HG02973 (cell line): Measurements from ENCODE around the gene SH2B3.
"Not testable (repeated sequence)": the region's sequence is repeated elsewhere in the genome, so short reads cannot be mapped to it uniquely, and the experiment has no call there.

ENCODE experiments used
- ATAC-seq: cut with Tn5 transposase; IDR thresholded peaks from one replicate; pipeline ENCODE4 v1.9.1; 2021; ENCODE audit warnings: moderate library complexity; ENCODE audit not compliant: unreplicated experiment

The SH2B3 gene

GRCh38 chr12:111405859-111406473 lies at the start of gene SH2B3:
SH2B3 (plus strand) TSS chr12:111405923; CDS start chr12:111418146, 12,223 bp downstream.
- peak; percentile 2 for ATAC-seq

- no peak for ATAC-seq
These were observed 46.4 kb upstream of the SH2B3 start for GRCh38 chr12:111359231-111359913.

GRCh38 chr12:111359914-111360276 lies 45.8 kb upstream of the SH2B3 start:
- no peak for ATAC-seq

GRCh38 chr12:111360325-111360930 lies 45.3 kb upstream of the SH2B3 start:
- ATAC-seq = no peak

- no peak for ATAC-seq
These were observed 44.5 kb upstream of the SH2B3 start for GRCh38 chr12:111361073-111361716.

GRCh38 chr12:111361717-111362576 lies 43.8 kb upstream of the SH2B3 start:
- no peak for ATAC-seq

DNA sequence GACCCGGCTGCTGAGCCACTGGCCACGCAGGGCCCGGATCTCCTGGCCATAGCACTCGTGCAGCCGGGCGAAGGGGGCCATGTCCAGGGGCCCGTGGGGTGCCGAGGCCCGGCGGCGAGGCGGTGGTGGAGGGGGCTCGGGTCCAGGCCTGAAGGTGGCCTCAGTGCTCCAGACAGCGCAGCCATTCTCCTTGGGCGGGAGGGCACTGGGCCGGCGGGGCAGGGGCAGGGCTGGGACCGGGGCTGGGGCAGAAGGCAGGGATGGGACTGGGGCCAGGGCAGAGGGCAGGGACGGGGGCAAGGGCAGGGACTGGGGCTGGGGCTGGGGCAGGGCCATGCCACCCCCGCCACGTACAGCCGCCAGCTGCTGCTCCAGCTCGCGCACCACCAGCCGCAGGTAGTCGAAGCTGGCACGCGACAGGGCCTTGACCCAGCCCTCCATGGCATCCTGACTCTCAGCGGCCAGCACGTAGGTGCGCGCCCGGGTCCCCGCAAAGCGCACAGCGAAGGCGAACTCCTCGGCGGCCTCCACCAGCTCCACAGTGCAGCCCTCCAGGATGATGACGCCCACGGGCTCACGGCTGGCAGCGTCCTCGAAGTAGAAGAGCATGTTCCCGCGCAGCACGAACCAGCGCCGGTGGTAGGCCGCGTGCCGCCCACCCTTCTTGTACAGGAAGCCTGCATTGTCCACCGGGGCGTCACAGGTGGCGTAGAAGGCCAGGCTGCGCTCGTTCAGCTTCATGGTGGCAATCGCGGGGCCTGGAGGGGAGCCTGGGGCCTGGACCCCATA lies 42.8 kb upstream of the SH2B3 start:
- ATAC-seq = no peak

GRCh38 chr12:111363578-111363977 lies 42.1 kb upstream of the SH2B3 start:
- no peak for ATAC-seq

DNA sequence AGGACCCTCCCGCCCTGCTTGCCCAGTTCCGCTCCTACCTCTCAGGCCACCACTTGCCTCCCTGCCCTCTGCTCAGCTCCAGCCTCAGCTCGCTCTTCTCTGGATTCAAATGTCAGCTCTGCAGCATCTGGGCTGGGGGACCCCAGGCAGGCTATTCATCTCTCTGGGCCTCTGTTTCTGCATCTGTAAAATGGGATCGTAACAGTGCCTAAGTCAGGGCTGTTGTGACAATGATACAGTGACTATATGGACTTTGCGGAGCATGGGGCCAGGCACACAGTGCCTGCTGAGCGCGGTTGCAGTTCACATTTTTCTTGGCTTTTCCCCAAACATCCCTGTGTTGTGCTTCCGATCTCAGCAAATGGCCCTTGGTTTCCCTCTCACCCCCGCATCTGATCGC lies 39.6 kb upstream of the SH2B3 start:
- ATAC-seq = no peak

- ATAC-seq = no peak
These were observed 39.1 kb upstream of the SH2B3 start for GRCh38 chr12:111366583-111366982.

DNA sequence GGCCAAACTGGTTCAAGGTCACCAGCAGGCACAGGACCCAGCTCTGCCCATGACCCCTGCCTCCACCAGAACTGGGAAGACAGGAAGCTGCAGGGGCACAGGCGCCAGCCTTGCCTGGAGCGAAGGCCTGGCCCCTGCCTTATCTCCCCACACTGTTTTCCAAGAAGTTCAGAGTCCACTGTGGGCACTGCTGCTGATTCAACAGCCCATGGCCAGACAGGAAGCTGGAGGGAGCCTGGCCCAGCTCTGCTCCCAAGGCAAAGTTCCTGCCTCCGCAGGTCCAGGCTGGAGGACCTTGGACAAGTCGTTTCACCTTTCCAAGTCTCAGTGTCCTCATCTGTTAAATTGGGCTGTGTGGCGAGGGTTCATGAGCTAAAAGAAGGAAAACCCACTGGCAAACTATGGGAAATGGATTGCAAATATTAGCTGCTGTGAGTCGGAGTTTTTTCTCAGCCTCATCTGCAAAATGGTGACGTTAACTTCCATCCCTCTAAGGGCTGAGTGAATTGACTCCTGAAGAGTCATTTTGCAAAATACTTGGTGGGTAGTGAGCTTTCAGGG lies 38.0 kb upstream of the SH2B3 start:
- no peak for ATAC-seq

GRCh38 chr12:111368291-111368787 lies 37.4 kb upstream of the SH2B3 start:
- ATAC-seq = no peak

DNA sequence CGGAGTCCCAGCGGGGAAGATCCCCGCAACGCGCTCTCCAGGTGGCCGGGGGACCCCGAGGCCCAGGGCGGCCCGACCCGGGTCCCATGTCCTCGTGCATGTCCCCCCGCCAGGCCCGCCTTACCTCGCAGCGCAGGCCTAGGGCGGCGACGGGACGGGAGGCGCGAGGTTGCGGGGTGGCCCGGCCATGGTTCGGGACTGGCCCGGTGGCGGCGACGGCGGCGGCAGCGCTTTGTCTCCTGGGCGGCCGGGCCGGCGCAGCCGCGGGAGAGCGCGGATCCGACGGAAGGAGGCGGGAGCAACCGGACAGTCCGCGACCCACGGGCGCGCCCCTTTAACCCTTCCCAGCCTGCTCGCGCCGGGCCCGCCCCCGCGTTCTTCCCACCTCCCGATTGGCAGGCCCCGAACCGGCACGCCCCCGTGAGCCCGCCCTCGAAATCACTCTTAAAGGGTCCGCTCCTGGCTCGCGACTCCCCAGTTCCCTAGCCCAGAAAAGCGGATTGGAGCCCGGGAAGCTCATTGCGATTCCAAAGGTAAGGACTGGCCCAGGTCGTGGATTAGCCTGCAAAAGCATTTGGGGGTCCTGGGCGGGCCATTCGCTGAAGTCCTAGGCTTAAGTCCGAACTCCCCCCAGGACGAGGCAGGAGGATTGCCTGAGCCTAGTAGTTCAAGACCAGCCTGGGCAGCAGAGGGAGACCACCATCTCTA lies 36.8 kb upstream of the SH2B3 start, which contains the start of gene PHETA1:
Gene PHETA1 (minus strand): TSS at position 308 of the 708 bp plus-strand sequence. CDS start 5,668 bp downstream, outside the sequence.
- peak; percentile 78 for ATAC-seq

DNA sequence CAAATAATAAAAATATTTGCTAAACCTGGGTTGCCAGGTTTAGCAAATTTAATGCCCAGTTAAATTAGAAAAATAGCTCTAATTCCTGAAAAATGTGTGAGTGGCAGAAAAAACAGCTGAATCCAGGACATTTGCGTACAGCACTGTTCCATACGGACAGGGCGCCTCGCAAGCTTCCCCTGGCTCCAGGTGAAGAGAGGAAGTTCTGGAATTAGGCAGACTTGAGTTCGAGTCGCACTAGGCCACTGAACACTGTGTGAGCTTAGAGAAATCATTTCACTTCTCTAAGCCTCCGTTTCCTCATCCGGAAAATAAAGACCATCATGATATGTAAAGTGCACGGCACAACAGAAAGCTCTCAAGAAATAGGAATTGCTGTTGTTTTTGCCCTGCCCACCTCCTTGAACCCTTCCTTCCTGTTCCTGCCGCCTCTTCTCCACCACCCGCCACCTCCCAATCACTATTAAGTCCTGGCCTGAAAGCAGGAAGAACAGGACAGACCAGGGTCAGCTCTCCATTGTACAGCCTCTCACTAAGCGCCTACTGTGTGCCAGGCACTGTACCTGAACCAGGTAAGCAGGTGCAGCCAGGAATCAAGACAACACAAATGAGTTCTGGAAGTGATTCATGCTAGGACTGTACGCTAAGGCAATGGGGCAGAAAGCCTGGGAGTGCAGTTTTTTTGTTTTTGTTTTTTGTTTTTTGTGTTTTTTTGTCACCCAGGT lies 36.1 kb upstream of the SH2B3 start:
- no peak for ATAC-seq

- not testable (repeated sequence) for ATAC-seq
These were observed 32.5 kb upstream of the SH2B3 start for GRCh38 chr12:111373231-111373630.

DNA sequence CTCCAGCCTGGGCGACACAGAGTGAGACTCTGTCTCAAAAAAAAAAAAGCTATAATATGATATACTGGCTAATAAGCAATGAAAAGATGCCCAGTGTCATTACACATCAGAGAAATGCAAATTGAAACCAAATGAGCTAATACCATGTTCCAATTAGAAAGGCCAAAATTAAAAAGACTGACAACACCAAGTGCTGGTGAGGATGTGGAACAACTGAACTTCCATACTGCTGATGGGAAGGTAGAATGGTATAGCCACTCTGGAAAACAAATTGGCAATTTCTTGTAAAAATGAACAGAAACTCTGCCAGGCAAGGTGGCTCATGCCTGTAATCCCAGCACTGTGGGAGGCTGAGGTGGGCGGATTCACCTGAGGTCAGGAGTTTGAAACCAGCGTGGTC lies 28.3 kb upstream of the SH2B3 start:
- ATAC-seq = no peak

DNA sequence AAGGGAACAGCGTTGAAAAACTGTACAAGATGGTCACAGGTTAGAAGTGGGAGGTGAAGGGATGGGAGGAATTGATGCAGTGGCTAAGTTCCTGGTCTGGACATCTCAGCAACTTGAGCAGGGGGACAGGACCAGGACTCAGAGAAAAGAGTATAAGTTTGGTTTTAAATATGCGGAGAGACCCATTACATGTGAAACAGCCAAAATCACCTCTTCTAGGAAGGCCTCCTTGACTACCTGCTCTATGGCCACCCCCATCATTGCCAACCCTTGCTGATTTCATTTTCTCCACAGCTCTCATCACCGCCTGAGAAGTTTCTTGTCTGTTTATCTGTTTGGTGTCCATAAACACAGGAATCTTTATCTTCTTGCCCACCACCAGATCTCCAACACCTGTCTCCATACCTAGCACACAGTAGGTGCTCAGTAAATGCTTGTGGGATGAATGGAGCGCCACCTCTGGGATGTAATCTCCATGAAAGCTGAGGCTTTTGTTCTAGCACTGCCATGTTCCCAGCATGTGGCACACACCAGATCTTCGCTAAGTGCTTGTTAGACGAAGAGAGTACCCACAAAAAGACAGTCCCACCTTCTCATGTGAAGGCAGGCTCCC lies 25.7 kb upstream of the SH2B3 start:
- ATAC-seq = no peak

- no peak for ATAC-seq
These were observed 21.1 kb upstream of the SH2B3 start for GRCh38 chr12:111384596-111384995.
